Lung (tissue), 11 donors: ENCODE measurements around the gene SULT1A3. TPM values are rescaled to one million over a fixed set of nuclear protein-coding genes. Genes with fewer than 3 reads are reported as not detected.
"Not testable (repeated sequence)": the region's sequence is repeated elsewhere in the genome, so short reads cannot be mapped to it uniquely, and the experiment has no call there.

Source experiments
- ATAC-seq: fragments of 200-7000 bp; cut with Tn5 transposase; one replicate; pipeline ENCODE4 v1.9.1; 2020; ENCODE audit warnings: moderate number of reproducible peaks; ENCODE audit not compliant: insufficient read depth, low FRiP score
- DNase-seq, 3 donors: peaks; one replicate each; pipeline ENCODE4 v3.0.0-alpha.2; 2013 to 2017
- H3K27ac ChIP-seq, 2 donors: one replicate each; pipeline ENCODE4 v1.5.1; 2013; ENCODE audit warnings: mild to moderate bottlenecking in 2 of 2, moderate library complexity in 2 of 2, control low read depth in 1 of 2, inconsistent platforms in 1 of 2, low read depth in 1 of 2, low read length in 1 of 2
- H3K27me3 ChIP-seq, 3 donors: one replicate each; pipeline ENCODE4 v1.5.1; 2013; ENCODE audit warnings: low read length in 2 of 3; ENCODE audit not compliant: control insufficient read depth in 3 of 3, insufficient read depth in 3 of 3
- H3K36me3 ChIP-seq, 4 donors: one replicate each; pipeline ENCODE4 v1.5.1; 2013; ENCODE audit warnings: low read length in 4 of 4, mild to moderate bottlenecking in 1 of 4, moderate library complexity in 1 of 4; ENCODE audit not compliant: control insufficient read depth in 4 of 4, insufficient read depth in 4 of 4
- H3K4me1 ChIP-seq, 5 donors: one replicate each; pipeline ENCODE4 v1.5.1; 2013; ENCODE audit warnings: low read length in 5 of 5, mild to moderate bottlenecking in 2 of 5, moderate library complexity in 1 of 5; ENCODE audit not compliant: control insufficient read depth in 5 of 5, insufficient read depth in 5 of 5
- H3K4me3 ChIP-seq: one replicate; pipeline ENCODE4 v1.5.1; 2013; ENCODE audit warnings: mild to moderate bottlenecking, control low read depth, moderate library complexity
- H3K9ac ChIP-seq, 2 donors: one replicate each; pipeline ENCODE4 v1.5.1; 2013; ENCODE audit warnings: low read length in 2 of 2, control low read depth in 1 of 2; ENCODE audit not compliant: insufficient read depth in 1 of 2
- H3K9me3 ChIP-seq, 4 donors: one replicate each; pipeline ENCODE4 v1.5.1; 2013; ENCODE audit warnings: low read length in 3 of 4, mild to moderate bottlenecking in 1 of 4, moderate library complexity in 1 of 4; ENCODE audit not compliant: control insufficient read depth in 4 of 4, insufficient read depth in 3 of 4
- WGBS, 2 donors: extraction: QIAGEN DNeasy Blood & Tissue Kit; methylation state at CpG; one replicate each; pipeline ENCODE4 v1.1.7; 2013; 5-methylcytosine and 5-hydroxymethylcytosine counted together
- polyA plus RNA-seq, 2 donors: library from polyadenylated mRNA; stranded (reverse); fragments of 200-250 nt; gene quantifications; one replicate each; pipeline ENCODE4 v1.2.1, GENCODE V29; 2013
- small RNA-seq: library from RNA; depleted of rRNA; stranded (forward); fragments of <200 nt; gene quantifications from one replicate; pipeline ENCODE3, GENCODE V24; 2014; ENCODE audit warnings: low replicate concordance
- total RNA-seq, 2 donors: library from RNA; depleted of rRNA in 1 of 2; stranded (reverse); fragments of >200 nt in 1 of 2; gene quantifications; one replicate each; pipeline ENCODE4 v1.2.1, GENCODE V29; 2014 to 2021
- donor health status: Bipolar disorder and iron deficiency.
- donor health status: healthy.
- donor health status: DM: yes; HTN: yes; CAD: no.

SULT1A3 gene
- total and polyA plus RNA-seq, 4 donors, result 8.3 to 32.8 (median 19.4) TPM

DNA sequence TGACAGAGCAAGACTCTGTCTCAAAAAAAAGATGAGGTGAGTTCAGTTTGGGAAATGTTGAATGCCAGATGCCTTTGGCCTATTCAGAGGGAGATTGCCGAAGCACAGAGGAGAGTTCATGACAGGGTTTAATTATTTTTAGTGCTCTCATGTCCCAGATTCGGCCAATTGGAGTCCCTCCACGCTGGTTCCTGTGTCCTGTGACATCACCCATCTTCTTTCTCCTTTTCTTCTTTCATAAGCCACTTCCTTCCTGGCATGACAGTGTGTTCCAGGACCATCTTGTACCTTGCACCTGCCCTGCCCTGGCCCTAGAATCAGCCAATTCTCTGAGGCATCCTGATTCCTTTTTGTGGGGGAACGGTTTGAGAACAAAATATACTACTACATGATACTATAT lies 12.4 kb downstream of the SULT1A3 start:
- not testable (repeated sequence) for H3K4me1 ChIP-seq, H3K36me3 ChIP-seq, H3K9ac ChIP-seq, H3K4me3 ChIP-seq, H3K9me3 ChIP-seq, ATAC-seq, H3K27ac ChIP-seq, DNase-seq, H3K27me3 ChIP-seq
- WGBS, 2 donors, result no CpG with 5 or more reads among the region's 4 CpGs

- not testable (repeated sequence) for DNase-seq, H3K27ac ChIP-seq, H3K36me3 ChIP-seq, ATAC-seq, H3K4me1 ChIP-seq, H3K9ac ChIP-seq, H3K4me3 ChIP-seq, H3K27me3 ChIP-seq, H3K9me3 ChIP-seq
- 51 to 62% methylated on average over 3 of the region's 5 CpGs for WGBS, 2 donors
These were observed 18.0 kb downstream of the SULT1A3 start for GRCh38 chr16:30217082-30217481.

- not testable (repeated sequence) for H3K9me3 ChIP-seq, H3K27me3 ChIP-seq, ATAC-seq, H3K4me3 ChIP-seq, H3K9ac ChIP-seq, H3K4me1 ChIP-seq, H3K36me3 ChIP-seq, DNase-seq, H3K27ac ChIP-seq
- no CpG with 5 or more reads among the region's 4 CpGs for WGBS, 2 donors
These were observed 49.3 kb downstream of the SULT1A3 start, which contains the start of gene NPIPB13 for GRCh38 chr16:30248379-30248778. TSS of gene NPIPB13 (minus strand) at chr16:30248479. CDS start at chr16:30245573, 2,906 bp downstream.

Small RNA genes lying within 50 kb of the gene (small RNA-seq; reads per million reads assigned to genes)
- gene AC106782.4, result not detected

Other genes with a start within 250 kb of the SULT1A3 start
- gene TMEM219, start 237.2 kb upstream of the SULT1A3 start, total RNA-seq, result 100 to 1,000 TPM in 1 of 2 donors, 10 to 100 TPM in 1; 56.4 to 141 TPM
- 100 to 1,000 TPM; 127 to 210 TPM for gene TMEM219, start 237.2 kb upstream of the SULT1A3 start, polyA plus RNA-seq
- 10 to 100 TPM; 55.3 to 71.8 TPM for gene TAOK2, start 225.4 kb upstream of the SULT1A3 start, total RNA-seq
- 10 to 100 TPM; 33.8 to 55.5 TPM for gene TAOK2, start 225.4 kb upstream of the SULT1A3 start, polyA plus RNA-seq
- gene HIRIP3, start 203.6 kb upstream of the SULT1A3 start, total RNA-seq, result 10 to 100 TPM; 16.9 to 22.7 TPM
- 10 to 100 TPM; 13.1 to 18.4 TPM for gene HIRIP3, start 203.6 kb upstream of the SULT1A3 start, polyA plus RNA-seq
- gene INO80E, start 203.0 kb upstream of the SULT1A3 start, total RNA-seq, result 10 to 100 TPM; 37.5 to 68.5 TPM
- 100 to 1,000 TPM in 1 of 2 donors, 10 to 100 TPM in 1; 51.8 to 105 TPM for gene INO80E, start 203.0 kb upstream of the SULT1A3 start, polyA plus RNA-seq
- 1 to 10 TPM; 2.4 to 8.7 TPM for gene DOC2A, start 188.2 kb upstream of the SULT1A3 start, total RNA-seq
- 1 to 10 TPM; 1.4 to 2.9 TPM for gene DOC2A, start 188.2 kb upstream of the SULT1A3 start, polyA plus RNA-seq
- not detected for gene C16orf92, start 176.1 kb upstream of the SULT1A3 start, total RNA-seq
- gene C16orf92, start 176.1 kb upstream of the SULT1A3 start, polyA plus RNA-seq, result not detected
- gene TLCD3B, start 168.0 kb upstream of the SULT1A3 start, total RNA-seq, result under 1 TPM in 1 of 2 donors, not detected in 1; 0.43 TPM
- under 1 TPM in 1 of 2 donors, not detected in 1; 0.03 TPM for gene TLCD3B, start 168.0 kb upstream of the SULT1A3 start, polyA plus RNA-seq
- 1,000 to 10,000 TPM in 1 of 2 donors, 100 to 1,000 TPM in 1; 265 to 1,167 TPM for gene ALDOA, start 133.5 kb upstream of the SULT1A3 start, total RNA-seq
- 1,000 to 10,000 TPM in 1 of 2 donors, 100 to 1,000 TPM in 1; 756 to 1,371 TPM for gene ALDOA, start 133.5 kb upstream of the SULT1A3 start, polyA plus RNA-seq
- gene PPP4C, start 123.3 kb upstream of the SULT1A3 start, total RNA-seq, result 10 to 100 TPM; 51.7 to 90.7 TPM
- 100 to 1,000 TPM; 113 to 143 TPM for gene PPP4C, start 123.3 kb upstream of the SULT1A3 start, polyA plus RNA-seq
- gene TBX6, start 107.3 kb upstream of the SULT1A3 start, total RNA-seq, result 1 to 10 TPM in 1 of 2 donors, under 1 TPM in 1; 0.60 to 1.7 TPM
- 1 to 10 TPM; 1.1 to 1.6 TPM for gene TBX6, start 107.3 kb upstream of the SULT1A3 start, polyA plus RNA-seq
- 10 to 100 TPM; 56.2 to 69.0 TPM for gene YPEL3, start 103.0 kb upstream of the SULT1A3 start, total RNA-seq
- gene YPEL3, start 103.0 kb upstream of the SULT1A3 start, polyA plus RNA-seq, result 100 to 1,000 TPM; 118 to 208 TPM
- 1 to 10 TPM; 5.1 to 5.8 TPM for gene GDPD3, start 85.7 kb upstream of the SULT1A3 start, total RNA-seq
- 1 to 10 TPM; 4.1 to 6.0 TPM for gene GDPD3, start 85.7 kb upstream of the SULT1A3 start, polyA plus RNA-seq
- gene MAPK3, start 76.0 kb upstream of the SULT1A3 start, total RNA-seq, result 10 to 100 TPM; 50.3 to 96.7 TPM
- 10 to 100 TPM; 65.7 to 83.8 TPM for gene MAPK3, start 76.0 kb upstream of the SULT1A3 start, polyA plus RNA-seq
- 100 to 1,000 TPM in 1 of 2 donors, 10 to 100 TPM in 1; 47.7 to 143 TPM for gene CORO1A, start 15.7 kb upstream of the SULT1A3 start, total RNA-seq
- 100 to 1,000 TPM in 1 of 2 donors, 10 to 100 TPM in 1; 41.8 to 419 TPM for gene CORO1A, start 15.7 kb upstream of the SULT1A3 start, polyA plus RNA-seq
- 100 to 1,000 TPM in 1 of 2 donors, 1 to 10 TPM in 1; 9.8 to 111 TPM for gene BOLA2B, start 5.6 kb upstream of the SULT1A3 start, total RNA-seq
- gene BOLA2B, start 5.6 kb upstream of the SULT1A3 start, polyA plus RNA-seq, result 100 to 1,000 TPM; 253 to 320 TPM
- 10 to 100 TPM; 24.0 to 96.0 TPM for gene SLX1A, start 5.4 kb upstream of the SULT1A3 start, total RNA-seq
- 10 to 100 TPM; 63.4 to 86.8 TPM for gene SLX1A, start 5.4 kb upstream of the SULT1A3 start, polyA plus RNA-seq
- 10 to 100 TPM in 1 of 2 donors, 1 to 10 TPM in 1; 8.4 to 22.9 TPM for gene NPIPB13, start 49.2 kb downstream of the SULT1A3 start, total RNA-seq
- gene NPIPB13, start 49.2 kb downstream of the SULT1A3 start, polyA plus RNA-seq, result 1 to 10 TPM; 3.5 to 4.7 TPM
- 10 to 100 TPM; 37.5 to 69.8 TPM for gene CD2BP2, start 156.1 kb downstream of the SULT1A3 start, total RNA-seq
- 10 to 100 TPM; 43.5 to 49.1 TPM for gene CD2BP2, start 156.1 kb downstream of the SULT1A3 start, polyA plus RNA-seq
- 10 to 100 TPM; 31.7 to 43.6 TPM for gene TBC1D10B, start 171.2 kb downstream of the SULT1A3 start, total RNA-seq
- gene TBC1D10B, start 171.2 kb downstream of the SULT1A3 start, polyA plus RNA-seq, result 10 to 100 TPM; 26.9 to 27.8 TPM
- gene MYL11, start 175.5 kb downstream of the SULT1A3 start, total RNA-seq, result not detected
- gene MYL11, start 175.5 kb downstream of the SULT1A3 start, polyA plus RNA-seq, result 1 to 10 TPM in 1 of 2 donors, under 1 TPM in 1; 0.44 to 3.9 TPM
- 1 to 10 TPM; 3.3 to 4.6 TPM for gene SEPTIN1, start 183.3 kb downstream of the SULT1A3 start, total RNA-seq
- 1 to 10 TPM; 5.8 to 7.3 TPM for gene SEPTIN1, start 183.3 kb downstream of the SULT1A3 start, polyA plus RNA-seq
- gene ZNF48, start 196.2 kb downstream of the SULT1A3 start, total RNA-seq, result 1 to 10 TPM; 5.3 to 8.0 TPM
- gene ZNF48, start 196.2 kb downstream of the SULT1A3 start, polyA plus RNA-seq, result 1 to 10 TPM; 4.2 to 4.7 TPM
- gene ZNF771, start 208.4 kb downstream of the SULT1A3 start, total RNA-seq, result 1 to 10 TPM; 3.0 to 7.2 TPM
- gene ZNF771, start 208.4 kb downstream of the SULT1A3 start, polyA plus RNA-seq, result 1 to 10 TPM; 3.3 to 5.4 TPM
- gene DCTPP1, start 230.8 kb downstream of the SULT1A3 start, total RNA-seq, result 10 to 100 TPM; 13.2 to 33.8 TPM
- gene DCTPP1, start 230.8 kb downstream of the SULT1A3 start, polyA plus RNA-seq, result 10 to 100 TPM; 20.3 to 50.9 TPM
- gene SEPHS2, start 246.6 kb downstream of the SULT1A3 start, total RNA-seq, result 10 to 100 TPM; 17.1 to 54.5 TPM
- 10 to 100 TPM; 37.5 to 68.6 TPM for gene SEPHS2, start 246.6 kb downstream of the SULT1A3 start, polyA plus RNA-seq